Nucleus accumbens (tissue), 56 donors: ENCODE data around the gene CDK6.

Experiments used
- DNase-seq, 56 donors: peaks; one replicate each; lab custom pipeline; 2025; lab: John Stamatoyannopoulos, UW

Gene CDK6

DNA sequence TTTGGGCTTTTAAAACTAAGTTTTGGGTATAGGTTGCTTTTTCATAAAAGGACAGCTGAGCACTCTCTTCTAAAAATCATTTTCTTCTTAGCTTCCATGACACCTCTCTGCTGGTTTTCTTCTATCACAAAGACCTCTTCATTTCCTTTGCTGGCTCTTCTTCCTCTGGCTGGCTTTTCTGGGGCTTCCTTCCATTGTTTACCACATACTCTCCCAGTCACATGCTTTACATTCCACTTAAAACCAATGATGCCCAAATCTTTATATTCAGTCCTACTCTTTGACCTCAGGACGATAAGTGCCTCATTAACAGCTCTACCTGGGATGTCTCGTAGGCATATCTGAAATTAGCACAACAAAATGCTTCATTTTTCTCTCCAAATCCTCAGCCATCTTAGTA lies 273.0 kb downstream of the CDK6 start:
- DNase-seq: no peak

DNA sequence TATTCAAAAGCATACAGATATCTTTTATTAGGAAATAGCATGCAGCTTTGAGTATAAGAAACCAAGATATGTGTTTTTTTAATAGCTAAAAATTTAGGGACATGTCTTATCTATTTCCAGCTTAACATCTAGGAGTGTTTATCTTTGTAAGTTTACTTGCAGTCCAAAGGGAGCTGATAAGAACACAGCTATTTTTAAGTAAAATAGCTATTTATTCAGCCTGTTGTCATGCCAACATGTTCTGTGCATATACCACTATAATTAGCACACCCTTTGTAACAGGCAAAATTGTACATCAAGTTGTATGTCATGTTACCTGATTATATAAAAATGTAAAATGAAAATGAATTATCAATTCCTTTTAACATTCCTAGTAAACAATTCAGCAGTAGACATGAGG lies 275.8 kb downstream of the CDK6 start:
- DNase-seq: no peak

DNA sequence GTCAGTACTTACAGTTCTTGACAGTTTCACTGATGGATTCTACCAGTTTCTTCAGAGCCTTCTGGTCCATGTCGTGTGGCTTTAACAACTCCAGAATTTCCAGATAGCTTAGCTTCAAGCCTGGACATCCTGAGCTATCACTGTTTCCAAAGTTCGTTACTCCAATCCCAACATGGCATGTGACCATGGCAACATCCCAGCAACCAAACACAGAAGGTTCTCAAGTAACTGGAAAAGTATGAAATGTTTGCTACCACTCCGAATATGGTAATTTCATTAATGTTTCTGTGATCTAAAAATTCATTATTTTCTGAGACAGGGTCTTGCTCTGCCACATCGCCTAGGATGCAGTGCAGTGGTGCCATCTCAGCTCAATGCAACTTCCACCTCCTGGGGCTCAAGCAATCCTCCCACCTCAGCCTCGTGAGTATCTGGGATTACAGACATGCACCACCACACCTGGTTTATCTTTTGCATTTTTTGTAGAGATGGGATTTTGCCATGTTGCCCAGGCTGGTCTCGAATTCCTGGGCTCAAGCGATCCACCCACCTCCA lies 278.5 kb downstream of the CDK6 start:
- no peak for DNase-seq

DNA sequence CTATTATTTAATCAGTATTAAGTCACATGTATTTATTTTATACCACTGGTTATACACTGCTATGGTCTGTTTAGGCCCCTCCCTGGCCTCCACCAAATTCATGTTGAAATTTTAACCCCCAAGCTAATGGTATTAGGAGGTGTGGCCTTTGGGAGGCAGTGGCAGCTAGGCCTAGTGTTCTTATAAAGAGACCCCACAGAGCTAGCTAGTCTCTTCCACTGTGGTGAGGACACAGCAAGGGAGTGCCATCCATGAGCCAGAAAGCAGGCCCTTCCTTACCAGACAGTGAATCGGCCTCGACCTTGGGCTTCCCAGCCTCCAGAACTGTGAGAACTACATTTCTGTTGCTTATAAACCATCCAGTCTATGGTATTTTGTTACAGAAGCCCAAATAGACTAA lies 279.1 kb downstream of the CDK6 start:
- no peak for DNase-seq
